ENCODE results near the gene RPL7A. TPM values are rescaled to one million over a fixed set of nuclear protein-coding genes. Genes with fewer than 3 reads are reported as not detected.

The RPL7A gene
- total and polyA plus RNA-seq, 2 of the 13 experiments (the other 11 are each of a cell fraction or from before 2014, with no cell fraction given) = 2,401 to 2,938 TPM

GRCh38 chr9:133335924-133336811 is 11.8 kb upstream of the RPL7A start, which contains the start of gene SURF6 (continued):
- TF ChIP-seq ATF4 (CRISPR knock-in tag; IDR thresholded peaks at IDR 0.05) (peak in 1 of 2 experiments; percentile 66; a peak in 2 of 4 replicates), ZNF513 (CRISPR knock-in tag; conservative IDR thresholded peaks at IDR 0.05) (no peak), HNF1B (CRISPR knock-in tag; IDR thresholded peaks at IDR 0.05) (peak; percentile 93), ZNF441 (CRISPR knock-in tag; IDR thresholded peaks at IDR 0.05; ENCODE audit: borderline replicate concordance) (peak; percentile 52; the same call in 1 of the 2 replicates), SMARCC2 (IDR thresholded peaks at IDR 0.05) (no peak), ZBTB44 (CRISPR knock-in tag; IDR thresholded peaks at IDR 0.05) (no peak; the same call in 1 of the 2 replicates), SIN3A (IDR thresholded peaks at IDR 0.05; ENCODE audit: borderline replicate concordance, low read depth, low read length) (peak; percentile 84; the same call in 1 of the 2 replicates), MIER3 (CRISPR knock-in tag; IDR thresholded peaks at IDR 0.05; ENCODE audit: borderline replicate concordance) (peak; percentile 92), SNAPC2 (CRISPR knock-in tag; IDR thresholded peaks at IDR 0.05) (peak; percentile 90; the same call in 1 of the 2 replicates), HINFP (CRISPR knock-in tag; IDR thresholded peaks at IDR 0.05; ENCODE audit: low read depth) (no peak; the same call in 1 of the 2 replicates), ZNF24 (IDR thresholded peaks at IDR 0.05) (peak; percentile 67; the same call in 1 of the 2 replicates), FOXK2 (IDR thresholded peaks at IDR 0.05) (peak; percentile 61; the same call in 1 of the 2 replicates), ZNF296 (CRISPR knock-in tag; conservative IDR thresholded peaks at IDR 0.05) (peak; percentile 29; the same call in 1 of the 2 replicates), AKAP8 (CRISPR knock-in tag; IDR thresholded peaks at IDR 0.05) (peak; percentile 100), ZNF790 (CRISPR knock-in tag; IDR thresholded peaks at IDR 0.05; ENCODE audit: borderline replicate concordance) (peak; percentile 27; the same call in 1 of the 2 replicates), PHF5A (CRISPR knock-in tag; IDR thresholded peaks at IDR 0.05; ENCODE audit: low read depth, unreplicated experiment) (peak; percentile 72), ZNF468 (CRISPR knock-in tag; IDR thresholded peaks at IDR 0.05) (no peak), ZNF451 (CRISPR knock-in tag; IDR thresholded peaks at IDR 0.05) (peak; percentile 95), ATF3 (CRISPR knock-in tag; IDR thresholded peaks at IDR 0.05) (peak; percentile 71; the same call in 1 of the 2 replicates), ZFP1 (CRISPR knock-in tag; IDR thresholded peaks at IDR 0.05) (0 out of 2 replicates have a peak, but pooled peaks have one; percentile 67)

Data from HepG2 (cell line).